CD4-positive, alpha-beta T cell treated with Interleukin-10 for 1 hour (primary cell): ENCODE data around the gene CST3.

Experiments used
- DNase-seq: peaks from one replicate; pipeline ENCODE4 v3.0.0-alpha.2; 2020

The CST3 gene

GRCh38 chr20:23595941-23596340, 41.8 kb downstream of the CST3 start:
- DNase-seq: no peak

- DNase-seq: no peak
These were observed 49.0 kb downstream of the CST3 start for GRCh38 chr20:23588434-23589403.

DNA sequence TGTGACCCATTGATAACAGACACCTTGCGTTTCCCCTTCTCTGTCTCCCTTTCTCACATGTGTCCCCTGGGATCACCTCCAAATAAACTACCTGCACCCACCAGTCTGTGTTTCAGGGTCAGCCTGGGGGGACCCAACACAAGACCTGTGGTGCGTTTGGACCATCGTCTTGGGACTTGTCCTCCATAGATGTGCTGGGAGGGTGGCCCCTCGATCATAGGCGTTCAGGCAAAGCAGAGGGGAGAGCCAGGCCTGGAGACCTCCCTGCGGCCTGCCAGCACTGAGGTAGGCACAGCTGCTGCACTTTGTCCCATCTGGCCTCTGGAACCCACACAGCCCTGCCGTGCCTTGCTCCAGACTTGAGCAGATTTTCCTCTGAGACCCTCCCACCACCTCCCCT, 50.1 kb downstream of the CST3 start:
- DNase-seq: no peak

DNA sequence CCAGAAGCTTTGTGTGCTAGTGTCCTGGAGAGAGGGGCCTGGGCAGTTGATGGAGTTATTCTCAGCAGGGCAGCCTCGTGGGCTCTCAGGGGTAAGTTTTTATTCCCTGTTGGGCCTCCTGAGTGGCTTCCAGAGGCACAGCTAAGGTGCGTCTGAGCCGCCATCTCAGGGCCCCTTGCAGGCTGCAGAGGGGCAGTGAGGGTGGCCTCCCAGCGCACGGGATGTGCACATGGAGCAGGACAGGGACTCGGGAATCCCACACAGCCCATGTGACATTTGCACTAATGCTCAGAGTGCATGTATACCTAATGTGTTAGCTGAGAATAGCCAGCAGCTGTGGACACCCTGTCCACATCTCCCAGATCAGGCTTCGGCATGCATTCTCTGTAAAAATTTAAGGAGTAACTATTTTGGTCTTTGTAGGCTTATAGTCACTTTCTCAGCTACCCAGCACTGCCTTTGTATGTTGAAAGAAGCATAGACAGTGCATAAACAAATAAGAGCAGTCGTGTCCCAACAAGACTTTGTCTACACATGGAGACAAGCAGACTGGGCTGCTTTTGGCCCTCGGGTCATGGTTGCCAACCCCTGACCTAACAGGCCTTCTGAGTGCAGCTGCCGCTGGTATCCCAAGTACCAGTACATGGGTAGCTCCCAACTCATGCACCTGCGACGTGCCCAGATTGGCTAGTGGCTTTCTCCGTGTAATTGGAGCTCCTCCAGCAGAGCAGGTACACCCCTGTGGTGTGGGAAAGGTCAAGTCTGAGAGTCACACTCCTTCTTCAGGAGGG, 50.8 kb downstream of the CST3 start:
- no peak for DNase-seq

DNA sequence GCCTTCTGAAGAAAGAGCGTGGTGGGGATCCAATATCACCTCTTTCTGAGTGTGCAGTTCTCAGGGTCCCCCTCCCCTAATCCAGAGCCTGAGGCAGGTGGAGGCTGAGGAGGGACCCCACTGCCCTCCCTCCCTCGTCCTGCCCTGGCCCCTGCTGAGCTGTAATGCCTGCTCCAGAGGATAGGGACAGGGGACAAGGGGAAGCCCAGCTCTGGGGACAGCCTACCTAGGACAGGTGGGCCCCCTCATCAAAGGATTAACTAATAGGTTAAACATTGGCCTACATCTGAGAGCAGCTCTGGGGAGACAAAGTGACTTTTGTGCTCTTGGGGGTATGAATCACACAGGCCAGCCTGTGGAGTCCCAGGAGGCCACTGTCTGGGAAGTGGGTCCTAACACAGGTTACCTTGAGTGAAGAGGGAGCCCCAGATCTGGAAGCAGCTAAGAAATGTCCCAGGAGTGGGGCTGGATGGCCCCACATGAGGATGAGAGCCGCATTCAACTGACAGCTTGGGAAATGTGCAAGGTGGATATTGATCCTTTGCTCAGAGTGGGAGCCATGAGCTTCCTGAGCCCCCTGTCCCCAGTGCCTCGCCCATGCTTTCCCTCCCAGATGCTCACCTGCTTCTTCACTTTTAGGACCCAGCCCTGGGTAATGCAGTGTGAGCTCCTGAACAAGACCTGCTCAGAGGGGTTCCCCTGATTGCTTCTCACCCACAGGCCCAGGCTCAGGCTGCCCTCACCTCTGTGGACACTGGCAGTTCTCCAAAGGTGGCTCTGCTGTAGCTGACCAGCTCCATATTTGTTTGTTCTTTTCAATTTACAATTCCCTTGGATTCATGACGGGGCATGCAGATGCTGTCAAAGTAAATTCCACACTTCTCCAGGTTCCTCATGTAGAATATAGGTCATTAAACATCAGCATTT, 51.7 kb downstream of the CST3 start:
- no peak for DNase-seq

GRCh38 chr20:23585449-23585807, 52.3 kb downstream of the CST3 start:
- DNase-seq: no peak

DNA sequence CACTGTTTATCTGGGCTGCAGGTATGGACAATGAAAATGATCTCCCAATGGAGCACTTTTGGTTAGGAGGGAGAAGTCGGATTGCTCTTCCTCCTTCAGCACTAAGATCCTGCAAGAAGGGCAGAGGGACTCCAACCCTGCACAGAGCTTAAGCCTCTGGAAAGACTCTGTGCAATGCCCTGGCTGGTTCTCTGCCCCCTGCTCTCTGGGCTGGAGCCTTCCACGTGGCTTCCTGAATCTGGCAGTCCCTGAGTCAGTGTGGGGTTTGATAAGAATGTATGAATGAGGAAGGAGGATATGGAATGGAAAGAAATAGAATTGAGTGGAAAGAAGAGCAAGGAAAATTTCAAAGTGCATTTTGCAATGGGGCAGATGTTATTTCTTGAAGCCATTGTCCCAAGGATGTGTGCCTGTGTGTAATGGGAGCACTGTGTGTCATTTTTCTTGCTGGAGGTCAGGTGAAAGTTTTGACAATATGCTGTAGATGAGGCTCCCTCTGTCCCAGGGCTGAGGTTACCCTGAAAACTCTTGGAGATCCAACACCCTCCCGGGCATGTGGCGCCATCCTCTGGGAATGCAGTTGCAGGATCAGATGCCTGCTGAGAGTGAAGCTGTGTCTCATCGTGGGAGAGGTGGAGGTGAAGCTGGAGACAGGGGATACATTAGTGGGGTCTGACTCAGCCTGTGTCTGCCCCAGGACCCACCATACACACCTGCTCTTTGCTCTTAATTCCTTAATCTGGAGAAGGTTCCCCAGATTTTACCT, 53.1 kb downstream of the CST3 start:
- no peak for DNase-seq
